Measurements from ENCODE around the gene PPP1R26. TPM values are rescaled to one million over a fixed set of nuclear protein-coding genes. Genes with fewer than 3 reads are reported as not detected.

The PPP1R26 gene
- total and polyA plus RNA-seq, 2 experiments from 2014 or later, result 10.7 to 49.8 TPM

- no peak for DNase-seq (ENCODE audit: low spot score)
- no peak overlapping the region for H3K4me2 ChIP-seq
These were observed 44.7 kb downstream of the PPP1R26 start for GRCh38 chr9:135524130-135524861.

More at GRCh38 chr9:135524130-135524861, 44.7 kb downstream of the PPP1R26 start:
- Histone ChIP-seq H3K27me3 (ENCODE audit: insufficient read depth) (no peaks in the 10 kb centered on the region), H3K79me2 (replicated peaks; ENCODE audit: insufficient read depth) (no peaks in the 10 kb centered on the region), H3F3A (replicated peaks; ENCODE audit: low read depth) (no peaks in the 10 kb centered on the region), H3K36me3 (ENCODE audit: insufficient read depth) (no peaks in the 10 kb centered on the region), H3K4me3 (no peak overlapping the region), H2AFZ (no peak overlapping the region), H3K9me2 (ENCODE audit: insufficient read depth) (no peaks in the 10 kb centered on the region), H4K20me1 (replicated peaks; ENCODE audit: insufficient read depth) (no peaks in the 10 kb centered on the region), H3K27ac (ENCODE audit: low read depth) (no peak overlapping the region), H3K4me1 (ENCODE audit: insufficient read depth) (no peaks in the 10 kb centered on the region; the same call in 1 of the 2 replicates)
- Mint-ChIP-seq H3K9me3 (no peaks in the 10 kb centered on the region), H3K4me3 (no peak overlapping the region), H3K27ac (no peak overlapping the region), H3K27me3 (ENCODE audit: insufficient read depth, low read depth, poor library complexity) (peaks cover 4% of the 10 kb centered on the region), H3K4me1 (peaks cover 10% of the 10 kb centered on the region; the same call in 2 of the 3 replicates), H3K36me3 (ENCODE audit: low read depth) (no peaks in the 10 kb centered on the region)
- no peak for ATAC-seq
- TF ChIP-seq ZNF462 (CRISPR knock-in tag; IDR thresholded peaks at IDR 0.05) (no peak), POLR2AphosphoS5 (IDR thresholded peaks at IDR 0.05; ENCODE audit: low read depth) (no peak), EZH2phosphoT487 (IDR thresholded peaks at IDR 0.05; ENCODE audit: unreplicated experiment) (no peak)

All from GM23338 (cell line).